ENCODE results near the gene FGF14.
"Not testable (repeated sequence)": the region's sequence is repeated elsewhere in the genome, so short reads cannot be mapped to it uniquely, and the experiment has no call there.

FGF14 gene

GRCh38 chr13:102068323-102068722, 333.5 kb downstream of the FGF14 start:
- not testable (repeated sequence) for ATAC-seq

GRCh38 chr13:102055090-102055779, 346.6 kb downstream of the FGF14 start:
- H3K4me3 Mint-ChIP-seq, result no peak overlapping the region
- ATAC-seq, result no peak
- no peak for DNase-seq (ENCODE audit: low spot score in 2 of 2)
- peaks cover 23% of the 10 kb centered on the region for H3K9me3 Mint-ChIP-seq
- no peak overlapping the region for H3K27ac Mint-ChIP-seq
- no peaks in the 10 kb centered on the region for H3K36me3 Mint-ChIP-seq
- H3K4me1 Mint-ChIP-seq, result no peaks in the 10 kb centered on the region

More at GRCh38 chr13:102068323-102068722, 333.5 kb downstream of the FGF14 start:
- H3K4me1 Mint-ChIP-seq; H3K27ac Mint-ChIP-seq; DNase-seq (ENCODE audit: low spot score in 2 of 2); H3K9me3 Mint-ChIP-seq; H3K4me3 Mint-ChIP-seq; H3K36me3 Mint-ChIP-seq: not testable (repeated sequence)

GRCh38 chr13:102049853-102050252, 352.0 kb downstream of the FGF14 start:
- Mint-ChIP-seq H3K4me1 (no peaks in the 10 kb centered on the region), H3K9me3 (peaks cover 24% of the 10 kb centered on the region), H3K4me3 (no peak overlapping the region), H3K36me3 (no peaks in the 10 kb centered on the region), H3K27ac (no peak overlapping the region)
- ATAC-seq, result no peak
- DNase-seq (ENCODE audit: low spot score in 2 of 2), result no peak

GRCh38 chr13:102045731-102046130, 356.1 kb downstream of the FGF14 start:
- DNase-seq (ENCODE audit: low spot score in 2 of 2) (no peak), ATAC-seq (no peak)
- Mint-ChIP-seq H3K4me1 (no peaks in the 10 kb centered on the region), H3K9me3 (peaks cover 4% of the 10 kb centered on the region), H3K4me3 (no peak overlapping the region), H3K27ac (no peak overlapping the region), H3K36me3 (no peaks in the 10 kb centered on the region)

GRCh38 chr13:102042746-102043145, 359.1 kb downstream of the FGF14 start:
- Mint-ChIP-seq H3K27ac (no peak overlapping the region), H3K9me3 (peaks cover 3% of the 10 kb centered on the region)
- no peak for ATAC-seq

GRCh38 chr13:102041544-102041943, 360.3 kb downstream of the FGF14 start:
- Mint-ChIP-seq H3K27ac (no peak overlapping the region), H3K4me1 (no peaks in the 10 kb centered on the region), H3K4me3 (no peak overlapping the region), H3K9me3 (peaks cover 3% of the 10 kb centered on the region), H3K36me3 (no peaks in the 10 kb centered on the region)
- ATAC-seq (no peak), DNase-seq (ENCODE audit: low spot score in 2 of 2) (no peak)

More at GRCh38 chr13:102042746-102043145, 359.1 kb downstream of the FGF14 start:
- H3K36me3 Mint-ChIP-seq, result no peaks in the 10 kb centered on the region
- no peak for DNase-seq (ENCODE audit: low spot score in 2 of 2)
- no peaks in the 10 kb centered on the region for H3K4me1 Mint-ChIP-seq
- no peak overlapping the region for H3K4me3 Mint-ChIP-seq

GRCh38 chr13:102040812-102041211, 361.0 kb downstream of the FGF14 start:
- Mint-ChIP-seq H3K9me3 (peaks cover 3% of the 10 kb centered on the region), H3K36me3 (no peaks in the 10 kb centered on the region), H3K4me3 (no peak overlapping the region), H3K4me1 (no peaks in the 10 kb centered on the region), H3K27ac (no peak overlapping the region)
- ATAC-seq (no peak), DNase-seq (ENCODE audit: low spot score in 2 of 2) (no peak)

GRCh38 chr13:102039264-102039663, 362.6 kb downstream of the FGF14 start:
- H3K4me1 Mint-ChIP-seq, result no peaks in the 10 kb centered on the region
- peaks cover 3% of the 10 kb centered on the region for H3K9me3 Mint-ChIP-seq
- H3K4me3 Mint-ChIP-seq, result no peak overlapping the region
- DNase-seq (ENCODE audit: low spot score in 2 of 2) (no peak), ATAC-seq (no peak)
- no peaks in the 10 kb centered on the region for H3K36me3 Mint-ChIP-seq
- H3K27ac Mint-ChIP-seq, result no peak overlapping the region

- Mint-ChIP-seq H3K4me3 (no peak overlapping the region), H3K36me3 (no peaks in the 10 kb centered on the region), H3K27ac (no peak overlapping the region), H3K9me3 (peaks cover 3% of the 10 kb centered on the region), H3K4me1 (no peaks in the 10 kb centered on the region)
- ATAC-seq (no peak), DNase-seq (ENCODE audit: low spot score in 2 of 2) (no peak)
These were observed 363.1 kb downstream of the FGF14 start for GRCh38 chr13:102038787-102039186.

GRCh38 chr13:102035969-102036368, 365.9 kb downstream of the FGF14 start:
- no peak for DNase-seq (ENCODE audit: low spot score in 2 of 2)
- H3K4me1 Mint-ChIP-seq, result no peaks in the 10 kb centered on the region
- no peak for ATAC-seq
- no peaks in the 10 kb centered on the region for H3K36me3 Mint-ChIP-seq
- no peak overlapping the region for H3K27ac Mint-ChIP-seq
- no peak overlapping the region for H3K4me3 Mint-ChIP-seq
- peaks cover 3% of the 10 kb centered on the region for H3K9me3 Mint-ChIP-seq

GRCh38 chr13:102033857-102034331, 368.0 kb downstream of the FGF14 start:
- no peaks in the 10 kb centered on the region for H3K4me1 Mint-ChIP-seq
- DNase-seq (ENCODE audit: low spot score in 2 of 2) (no peak), ATAC-seq (no peak)
- no peaks in the 10 kb centered on the region for H3K9me3 Mint-ChIP-seq
- H3K36me3 Mint-ChIP-seq, result no peaks in the 10 kb centered on the region
- H3K4me3 Mint-ChIP-seq, result no peak overlapping the region
- H3K27ac Mint-ChIP-seq, result no peak overlapping the region

GRCh38 chr13:102033386-102033785, 368.5 kb downstream of the FGF14 start:
- no peak for DNase-seq (ENCODE audit: low spot score in 2 of 2)
- no peaks in the 10 kb centered on the region for H3K9me3 Mint-ChIP-seq
- no peaks in the 10 kb centered on the region for H3K36me3 Mint-ChIP-seq
- no peaks in the 10 kb centered on the region for H3K4me1 Mint-ChIP-seq
- H3K4me3 Mint-ChIP-seq, result no peak overlapping the region
- H3K27ac Mint-ChIP-seq, result no peak overlapping the region
- no peak for ATAC-seq

- ATAC-seq, result no peak
- Mint-ChIP-seq H3K27ac (no peak overlapping the region), H3K4me1 (no peaks in the 10 kb centered on the region), H3K4me3 (no peak overlapping the region), H3K36me3 (no peaks in the 10 kb centered on the region), H3K9me3 (no peaks in the 10 kb centered on the region)
- DNase-seq (ENCODE audit: low spot score in 2 of 2), result no peak
These were observed 373.0 kb downstream of the FGF14 start for GRCh38 chr13:102028868-102029267.

GRCh38 chr13:102028206-102028605, 373.6 kb downstream of the FGF14 start:
- Mint-ChIP-seq H3K36me3 (no peaks in the 10 kb centered on the region), H3K27ac (no peak overlapping the region), H3K4me3 (no peak overlapping the region), H3K9me3 (no peaks in the 10 kb centered on the region), H3K4me1 (no peaks in the 10 kb centered on the region)
- DNase-seq (ENCODE audit: low spot score in 2 of 2), result no peak
- no peak for ATAC-seq

- H3K27ac Mint-ChIP-seq, result no peak overlapping the region
- no peaks in the 10 kb centered on the region for H3K4me1 Mint-ChIP-seq
- H3K9me3 Mint-ChIP-seq, result peaks cover 19% of the 10 kb centered on the region
- H3K36me3 Mint-ChIP-seq, result no peaks in the 10 kb centered on the region
- H3K4me3 Mint-ChIP-seq, result no peak overlapping the region
- DNase-seq (ENCODE audit: low spot score in 2 of 2) (no peak), ATAC-seq (no peak)
These were observed 380.1 kb downstream of the FGF14 start for GRCh38 chr13:102021777-102022176.

- Mint-ChIP-seq H3K4me1 (no peaks in the 10 kb centered on the region), H3K36me3 (no peaks in the 10 kb centered on the region), H3K4me3 (no peak overlapping the region), H3K27ac (no peak overlapping the region), H3K9me3 (peaks cover 19% of the 10 kb centered on the region)
- DNase-seq (ENCODE audit: low spot score in 2 of 2) (no peak), ATAC-seq (no peak)
These were observed 381.1 kb downstream of the FGF14 start for GRCh38 chr13:102020611-102021216.

Data from stimulated activated effector memory CD8-positive, alpha-beta T cell treated with anti-CD3 and anti-CD28 coated beads, Interleukin-12 subunit alpha, Interleukin-12 subunit beta, amount 100 ng/mL, for 72 hours (primary cell).